Measurements from ENCODE around the gene SINHCAF.
"Not testable (repeated sequence)": the region's sequence is repeated elsewhere in the genome, so short reads cannot be mapped to it uniquely, and the experiment has no call there.

Gene SINHCAF

DNA sequence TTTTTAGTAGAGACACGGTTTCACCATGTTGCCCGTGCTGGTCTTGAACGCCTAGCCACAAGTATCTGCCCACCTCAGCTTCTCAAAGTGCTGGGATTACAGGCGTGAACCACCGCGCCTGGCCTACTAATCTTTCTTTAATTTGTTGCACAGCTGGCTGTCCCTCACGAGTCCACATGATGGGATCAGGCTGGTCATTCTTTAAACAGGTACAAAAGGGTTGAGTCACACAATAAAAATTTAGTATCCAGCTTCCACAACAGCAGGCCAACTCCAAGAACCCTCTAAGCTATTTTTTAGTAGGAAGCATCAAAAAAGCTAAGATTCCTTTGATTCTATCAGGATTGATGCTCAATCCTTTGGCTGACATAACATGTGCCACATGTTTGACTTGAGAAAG, 17.8 kb downstream of the SINHCAF start:
- no peak for DNase-seq (ENCODE audit: low spot score)

DNA sequence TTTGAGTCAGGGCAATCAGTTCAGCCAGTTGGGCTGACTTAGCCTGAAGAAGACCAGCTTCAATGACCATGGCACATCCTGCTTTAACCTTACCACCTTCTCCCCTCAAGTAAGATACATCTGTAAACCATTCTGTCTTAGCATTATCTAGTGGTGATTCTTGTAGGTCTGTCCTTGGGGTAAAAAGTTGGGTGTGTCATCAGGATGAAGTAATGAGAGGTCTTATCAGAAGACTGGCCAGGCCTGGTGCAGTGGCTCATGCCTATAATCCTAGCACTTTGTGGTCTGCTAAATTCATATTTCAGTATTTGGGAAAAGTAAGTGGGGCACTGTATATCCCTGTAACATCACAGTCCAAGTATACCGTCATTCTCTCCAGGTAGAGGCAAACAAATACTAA, 19.1 kb downstream of the SINHCAF start:
- no peak for DNase-seq (ENCODE audit: low spot score)

DNA sequence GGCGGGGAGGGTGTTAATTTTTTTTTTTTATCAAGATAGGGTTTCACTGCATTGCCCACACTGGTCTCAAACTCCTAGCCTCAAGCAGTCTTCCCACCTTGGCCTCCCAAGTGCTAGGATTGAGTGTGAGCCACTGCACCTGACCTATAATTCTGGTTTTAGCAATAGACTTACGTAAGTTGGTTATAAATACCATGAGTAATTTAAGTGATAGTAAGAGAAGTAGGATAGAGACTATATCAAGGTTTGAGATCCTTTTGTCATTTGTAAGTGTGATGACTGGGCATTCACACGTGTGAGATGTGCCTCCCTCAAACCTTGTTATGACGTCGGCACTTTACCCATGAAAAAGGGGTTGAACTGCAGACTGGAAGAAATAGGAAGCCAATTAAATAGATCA, 22.5 kb downstream of the SINHCAF start:
- DNase-seq (ENCODE audit: low spot score), result no peak

DNA sequence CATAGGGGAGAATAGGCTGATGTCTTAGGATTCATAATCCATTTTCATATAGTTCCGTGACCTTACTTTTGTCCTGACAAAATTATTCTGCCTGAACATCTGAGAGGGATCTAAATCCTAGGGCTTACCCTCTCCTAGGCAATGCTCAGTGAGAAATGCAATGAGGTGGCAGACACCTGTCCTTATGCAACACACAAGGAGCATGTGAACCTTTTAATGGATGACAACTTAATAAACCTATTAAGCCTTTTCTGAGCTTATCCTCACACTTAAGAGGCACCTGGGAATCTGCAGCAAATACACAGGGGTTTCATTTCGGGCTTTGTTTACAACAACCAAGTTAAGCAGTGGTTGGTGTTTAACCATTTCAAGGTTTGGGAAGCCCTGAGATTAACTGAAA, 24.6 kb downstream of the SINHCAF start:
- no peak for DNase-seq (ENCODE audit: low spot score)

DNA sequence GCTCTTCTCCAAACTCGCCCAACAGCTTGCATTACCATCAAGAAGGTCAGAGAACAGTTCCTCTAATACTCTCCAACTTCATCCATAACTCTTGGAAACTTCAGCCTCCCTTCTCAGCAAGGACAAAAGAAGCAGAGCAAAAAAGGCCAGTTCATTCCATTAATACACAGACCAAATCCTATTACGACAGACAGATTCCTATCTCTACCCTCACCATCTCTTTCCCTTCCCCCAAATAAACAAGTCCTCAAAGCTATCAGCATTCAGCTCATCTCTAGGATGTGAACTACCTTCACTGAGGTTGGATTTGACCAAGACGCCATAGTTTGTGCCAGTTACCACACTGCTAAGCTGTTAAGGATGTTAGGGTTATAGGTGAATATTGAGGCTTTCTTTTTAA, 25.2 kb downstream of the SINHCAF start:
- DNase-seq (ENCODE audit: low spot score), result no peak

DNA sequence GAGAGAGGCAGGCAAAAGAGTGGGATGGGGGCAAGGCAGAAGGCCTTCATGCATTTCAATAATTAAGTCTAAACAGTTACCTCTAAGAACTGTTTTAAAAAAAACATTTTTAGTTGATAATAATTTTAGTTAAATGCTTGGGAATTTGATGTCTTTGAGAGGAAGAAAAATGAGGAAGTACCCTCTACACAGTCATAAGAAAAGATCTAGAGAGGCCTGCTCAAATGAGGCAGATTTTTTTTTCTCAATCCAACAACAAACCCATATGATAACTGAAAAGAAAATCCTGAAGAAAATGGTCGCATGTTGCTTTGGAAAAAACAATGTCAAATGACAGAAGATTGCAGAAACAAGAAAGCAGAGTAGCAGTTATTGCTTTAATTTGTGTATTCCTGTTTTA, 25.6 kb downstream of the SINHCAF start:
- no peak for DNase-seq (ENCODE audit: low spot score)

DNA sequence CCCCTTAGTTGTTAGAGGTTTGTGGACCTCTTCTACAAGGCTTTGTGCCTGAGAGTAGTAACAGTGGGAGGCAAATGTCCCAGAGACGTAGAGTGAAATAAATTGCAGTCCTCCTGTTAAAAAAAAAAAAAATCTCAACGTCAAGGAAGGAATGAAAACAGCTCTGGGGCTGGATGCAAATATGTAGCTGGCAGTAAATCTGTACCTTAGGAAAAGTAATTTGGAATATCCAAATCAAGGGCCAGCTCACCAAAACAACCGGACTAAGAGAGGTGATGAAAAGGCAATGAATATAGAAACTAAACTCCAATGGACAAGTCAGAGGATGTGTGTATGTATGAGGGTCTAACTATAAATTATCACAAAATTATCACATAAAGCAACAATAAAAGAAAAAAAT, 27.0 kb downstream of the SINHCAF start:
- DNase-seq (ENCODE audit: low spot score), result no peak

DNA sequence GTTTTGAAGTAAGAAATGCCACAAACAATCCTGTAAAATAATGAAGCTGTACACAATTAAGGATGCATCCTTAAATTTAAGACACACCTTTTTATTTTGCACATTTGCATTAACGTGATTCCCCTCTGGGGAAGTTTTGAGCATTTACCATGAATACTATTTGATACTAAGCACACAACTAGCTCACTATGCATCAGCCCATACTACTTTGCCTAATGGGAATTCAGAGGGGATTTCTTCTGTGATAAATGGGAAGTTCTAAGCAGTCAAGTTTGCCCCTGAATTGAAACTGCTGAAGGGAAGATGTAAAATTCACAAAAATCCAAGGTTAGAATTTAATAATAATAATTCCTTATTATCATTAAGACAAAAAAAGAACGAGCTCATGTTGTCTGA, 27.4 kb downstream of the SINHCAF start:
- no peak for DNase-seq (ENCODE audit: low spot score)

DNA sequence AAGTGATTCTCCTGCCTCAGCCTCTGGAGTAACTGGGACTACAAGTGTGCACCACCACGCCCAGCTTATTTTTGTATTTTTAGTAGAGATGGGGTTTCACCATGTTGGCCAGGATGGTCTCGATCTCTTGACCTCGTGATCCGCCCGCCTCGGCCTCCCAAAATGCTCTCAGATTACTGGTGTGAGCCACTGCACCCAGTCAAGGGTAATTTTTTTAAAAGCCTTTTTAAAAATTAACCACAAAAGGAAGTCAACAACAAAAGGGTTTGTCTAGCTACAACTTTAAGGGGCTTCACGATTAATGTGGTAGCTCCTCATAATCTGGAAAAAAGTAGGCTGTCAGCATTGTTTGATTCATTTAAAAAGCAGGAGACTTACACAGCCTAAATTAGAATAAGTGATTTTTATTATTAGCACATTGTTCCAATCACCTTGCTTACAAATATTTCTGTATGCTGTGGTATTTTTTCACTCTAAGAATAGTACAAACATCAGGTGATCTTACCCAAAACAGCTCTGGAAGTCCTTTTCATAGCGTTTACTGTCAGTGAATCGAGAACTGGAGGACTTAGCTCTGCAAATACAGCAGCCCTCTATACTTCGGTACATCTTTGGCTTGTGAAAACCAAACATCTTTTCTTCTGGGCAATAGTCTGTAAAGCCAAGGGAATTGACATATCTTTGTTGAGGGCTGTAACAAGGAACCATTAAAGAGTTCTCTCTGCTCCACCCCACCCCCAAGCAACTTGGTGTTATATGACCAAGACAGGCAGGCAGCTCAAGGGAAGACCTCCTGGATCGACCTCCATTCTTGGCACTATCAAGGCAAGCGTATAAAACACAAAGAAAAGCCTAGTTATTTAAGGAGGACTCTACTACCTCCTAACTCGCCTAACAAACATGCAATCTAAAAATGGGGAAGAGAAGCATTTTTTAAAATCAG, 28.1 kb downstream of the SINHCAF start:
- no peak for DNase-seq (ENCODE audit: low spot score)

DNA sequence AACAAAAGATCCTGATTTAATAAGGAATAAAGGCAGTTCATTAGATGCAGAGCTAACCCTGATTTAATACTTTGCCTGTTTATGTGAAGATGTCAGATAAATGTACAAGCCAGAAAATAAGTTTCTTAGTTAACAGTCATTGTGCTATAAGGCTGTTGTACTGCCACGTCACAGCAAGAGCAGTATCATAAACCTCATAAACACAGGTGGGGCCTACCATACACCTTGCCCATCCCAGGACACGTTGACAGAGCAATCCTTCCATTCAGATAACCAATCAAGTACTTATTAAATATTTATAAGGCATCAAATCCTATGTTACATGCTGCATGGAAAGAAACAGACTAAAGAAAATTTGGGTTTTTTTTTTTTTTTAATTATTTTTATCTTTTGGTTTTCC, 36.5 kb downstream of the SINHCAF start:
- DNase-seq (ENCODE audit: low spot score), result no peak

DNA sequence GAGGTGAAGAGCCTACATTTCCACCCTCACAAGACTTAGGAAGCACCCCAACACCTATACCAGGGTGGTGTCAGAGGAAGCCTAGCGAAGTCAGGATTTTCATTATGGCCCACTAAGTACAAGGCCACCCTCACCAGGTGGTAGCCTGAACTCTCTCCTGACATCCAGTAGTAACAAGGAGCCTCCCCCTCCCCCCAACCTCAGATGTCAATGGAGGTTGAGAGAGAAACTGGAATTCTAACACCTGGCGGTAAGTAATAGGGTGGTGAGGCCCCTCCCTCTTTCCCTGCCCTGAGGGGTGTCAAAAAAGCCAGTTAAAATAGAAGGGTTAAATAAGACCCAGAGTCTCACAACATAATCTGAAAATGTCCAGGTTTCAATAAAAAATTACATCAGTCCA, 37.6 kb downstream of the SINHCAF start:
- DNase-seq (ENCODE audit: low spot score), result no peak

DNA sequence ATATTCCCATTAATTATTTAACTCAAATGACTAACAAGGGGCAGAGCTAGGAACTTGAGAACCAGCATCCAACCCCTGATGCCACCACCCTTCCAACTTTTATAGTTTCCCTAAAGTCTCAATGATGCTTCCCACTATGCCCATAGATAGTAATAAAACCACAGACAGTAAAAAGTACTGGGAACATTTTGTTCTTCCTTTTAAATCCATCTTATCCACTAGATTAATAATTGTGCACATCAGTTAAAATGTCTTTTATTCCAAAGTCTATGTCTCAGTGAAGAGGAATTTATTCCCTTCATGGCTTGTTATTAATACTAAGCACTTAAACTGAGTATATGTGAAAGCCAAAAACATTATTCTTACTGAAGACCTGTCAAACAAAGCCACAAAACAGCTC, 45.8 kb downstream of the SINHCAF start:
- no peak for DNase-seq (ENCODE audit: low spot score)

DNA sequence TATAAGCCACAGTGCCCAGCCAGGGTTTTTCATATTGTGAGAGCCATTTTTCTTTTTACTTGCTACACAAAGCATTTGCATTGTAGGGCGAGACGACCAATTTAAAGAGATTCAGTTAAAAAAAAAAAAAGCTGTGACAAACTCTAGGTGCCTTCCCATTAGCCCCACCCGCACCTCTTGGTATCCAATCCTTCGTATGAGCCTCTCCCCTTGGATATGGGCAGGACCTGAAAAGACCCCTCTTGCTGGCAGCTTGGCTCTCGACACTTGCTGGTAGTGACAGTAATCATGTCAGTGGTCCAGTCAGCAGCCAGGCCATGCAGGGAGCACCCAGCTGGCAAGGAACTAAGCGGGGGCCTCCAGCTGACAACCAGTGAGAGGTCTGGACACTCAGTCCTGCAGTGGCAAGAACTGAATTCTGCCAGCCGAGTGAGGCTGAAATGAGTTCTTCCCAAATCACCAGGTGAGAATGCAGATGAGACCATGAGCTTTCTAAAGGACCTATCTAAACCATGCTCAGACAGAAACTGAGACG, 46.5 kb downstream of the SINHCAF start:
- DNase-seq (ENCODE audit: low spot score), result no peak

DNA sequence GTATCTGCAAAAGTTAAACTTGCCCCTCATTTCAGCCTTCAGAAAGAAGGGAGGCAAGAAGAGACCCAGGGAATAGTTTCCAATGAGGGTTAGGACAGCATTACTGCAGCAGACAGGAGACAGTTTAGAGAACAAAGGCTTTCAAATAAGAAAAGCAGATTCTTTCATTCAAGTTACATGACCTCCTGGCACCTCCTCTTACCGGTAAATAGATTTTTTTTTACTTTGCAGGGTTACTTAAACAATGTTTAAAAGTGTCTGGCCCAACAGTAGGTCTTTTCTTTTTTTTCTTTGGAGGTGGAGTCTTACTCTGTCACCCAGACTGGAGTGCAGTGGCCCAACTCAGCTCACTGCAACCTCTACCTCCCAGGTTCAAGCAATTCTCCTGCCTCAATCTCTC, 47.1 kb downstream of the SINHCAF start:
- DNase-seq (ENCODE audit: low spot score), result no peak

DNA sequence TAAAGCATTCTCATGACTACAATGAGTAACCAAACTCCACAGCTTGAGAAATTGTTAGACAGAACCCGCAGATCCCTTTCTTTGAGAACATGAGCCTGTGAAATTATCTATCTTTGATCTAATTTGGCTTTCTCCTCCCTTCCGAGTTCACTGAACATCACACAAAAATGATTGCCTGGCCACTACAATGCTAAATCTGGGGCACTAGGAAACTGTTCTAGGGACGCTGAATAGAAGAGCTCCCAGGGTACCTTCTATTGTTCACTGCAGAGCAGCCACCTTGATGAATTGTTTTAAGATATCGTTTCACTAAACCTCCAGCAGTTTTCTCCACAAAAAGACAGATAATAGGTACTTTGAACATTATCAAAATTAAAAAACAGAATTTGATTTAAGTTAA, 47.5 kb downstream of the SINHCAF start:
- no peak for DNase-seq (ENCODE audit: low spot score)

DNA sequence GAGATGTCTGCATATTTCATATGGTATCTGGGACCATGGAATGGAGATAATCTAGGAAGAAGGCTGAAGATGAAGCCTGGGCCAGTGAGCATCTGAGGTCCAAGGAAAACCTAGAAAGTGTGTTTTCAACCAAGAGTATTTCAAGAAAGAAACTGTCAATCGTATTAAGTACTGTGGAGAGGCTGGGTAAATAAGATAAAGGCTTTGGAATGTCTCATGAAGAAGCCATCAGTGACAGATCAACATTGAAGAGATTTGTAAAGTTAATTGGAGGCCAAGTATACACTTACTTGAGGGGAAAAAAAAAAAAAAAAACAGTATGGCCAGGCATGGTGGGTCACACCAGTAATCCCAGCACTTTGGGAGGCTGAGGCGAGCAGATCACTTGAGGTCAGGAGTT, 48.9 kb downstream of the SINHCAF start:
- DNase-seq (ENCODE audit: low spot score), result no peak

DNA sequence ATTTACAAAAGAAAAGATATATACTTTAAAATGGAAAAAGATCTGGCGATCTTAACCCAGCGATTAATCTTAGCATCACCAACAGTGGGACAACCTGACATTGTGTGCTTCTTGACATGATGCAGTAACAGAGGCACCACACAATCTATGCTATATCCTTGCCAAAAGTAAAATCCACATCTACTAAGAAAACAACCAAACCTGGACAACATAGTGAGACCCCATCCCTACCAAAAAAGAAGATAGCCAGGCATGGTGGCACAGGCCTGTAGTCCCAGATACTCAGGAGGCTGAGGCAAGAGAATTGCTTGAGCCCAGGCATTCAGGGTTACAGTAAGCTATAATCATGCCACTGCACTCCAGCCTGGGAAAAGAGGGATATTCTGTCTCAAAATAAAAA, 50.5 kb downstream of the SINHCAF start:
- no peak for DNase-seq (ENCODE audit: low spot score)

DNA sequence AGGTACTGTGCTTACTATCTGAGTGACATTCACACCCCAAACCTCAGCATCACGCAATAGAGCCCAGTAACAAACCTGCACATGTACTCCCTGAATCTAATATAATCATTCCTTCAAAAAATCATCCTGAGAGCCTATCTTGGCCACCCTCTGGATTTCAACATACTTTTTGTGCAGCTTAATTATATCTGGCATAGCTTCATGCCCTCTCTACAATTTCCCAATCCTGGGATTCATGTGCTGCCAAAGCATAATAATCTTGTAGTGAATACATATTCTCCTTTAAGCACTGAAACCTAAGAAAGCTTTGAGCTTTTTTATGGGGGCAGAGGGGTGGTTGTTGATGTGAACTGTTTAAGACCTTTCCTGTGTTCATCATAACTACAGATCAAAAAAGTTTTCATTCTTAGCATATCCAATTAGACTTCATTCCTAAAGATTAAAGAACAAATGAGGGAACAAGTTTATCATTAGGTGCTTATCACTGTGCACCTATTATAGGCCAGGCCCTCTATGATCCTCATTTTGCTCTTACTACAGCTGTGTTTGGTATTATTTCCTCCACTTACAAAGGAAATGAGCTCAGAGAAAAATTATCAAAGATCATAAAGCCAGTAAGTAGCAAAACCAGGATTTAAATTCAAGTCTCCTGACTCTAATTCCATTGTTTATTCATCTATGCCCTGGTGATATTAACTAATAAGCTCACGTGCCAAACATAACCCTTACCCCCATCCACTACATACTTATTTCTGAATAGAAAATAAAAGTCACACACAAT, 51.2 kb downstream of the SINHCAF start:
- DNase-seq (ENCODE audit: low spot score), result no peak

DNA sequence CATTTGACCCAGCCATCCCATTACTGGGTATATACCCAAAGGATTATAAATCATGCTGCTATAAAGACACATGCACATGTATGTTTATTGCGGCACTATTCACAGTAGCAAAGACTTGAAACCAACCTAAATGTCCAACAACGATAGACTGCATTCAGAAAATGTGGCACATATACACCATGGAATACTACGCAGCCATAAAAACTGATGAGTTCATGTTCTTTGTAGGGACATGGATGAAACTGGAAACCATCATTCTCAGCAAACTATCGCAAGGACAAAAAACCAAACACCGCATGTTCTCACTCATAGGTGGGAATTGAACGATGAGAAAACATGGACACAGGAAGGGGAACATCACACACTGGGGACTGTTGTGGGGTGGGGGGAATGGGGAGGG, 52.2 kb downstream of the SINHCAF start:
- not testable (repeated sequence) for DNase-seq (ENCODE audit: low spot score)

DNA sequence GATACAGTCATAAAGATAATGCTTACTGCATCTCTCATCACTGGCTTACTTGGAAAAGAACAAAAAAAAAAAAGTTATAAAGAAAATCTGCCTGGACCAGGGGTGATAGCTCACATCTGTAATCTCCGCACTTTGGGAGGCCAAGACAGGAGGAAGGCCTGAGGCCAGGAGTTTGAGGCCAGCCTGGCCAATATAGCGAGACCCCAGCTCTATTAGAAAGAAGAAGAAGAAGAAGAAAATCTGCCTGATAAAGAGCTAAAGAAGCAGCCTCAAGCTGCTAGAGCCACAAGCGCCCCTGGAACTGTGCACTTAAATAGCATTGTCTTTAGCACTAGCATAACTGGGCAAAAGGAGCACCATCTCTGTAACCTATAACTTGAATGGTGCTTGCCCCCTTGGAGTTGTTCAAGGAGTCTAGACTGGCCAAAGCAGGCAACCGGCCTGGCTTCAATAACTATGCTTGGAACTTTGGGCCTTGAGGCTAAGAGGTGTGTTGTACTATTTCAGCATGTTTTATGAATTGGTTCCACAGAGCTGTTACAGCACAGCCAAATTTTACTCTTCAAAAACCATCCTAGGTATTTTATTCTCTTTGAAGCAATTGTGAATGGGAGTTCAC, 53.2 kb downstream of the SINHCAF start:
- DNase-seq (ENCODE audit: low spot score), result no peak

DNA sequence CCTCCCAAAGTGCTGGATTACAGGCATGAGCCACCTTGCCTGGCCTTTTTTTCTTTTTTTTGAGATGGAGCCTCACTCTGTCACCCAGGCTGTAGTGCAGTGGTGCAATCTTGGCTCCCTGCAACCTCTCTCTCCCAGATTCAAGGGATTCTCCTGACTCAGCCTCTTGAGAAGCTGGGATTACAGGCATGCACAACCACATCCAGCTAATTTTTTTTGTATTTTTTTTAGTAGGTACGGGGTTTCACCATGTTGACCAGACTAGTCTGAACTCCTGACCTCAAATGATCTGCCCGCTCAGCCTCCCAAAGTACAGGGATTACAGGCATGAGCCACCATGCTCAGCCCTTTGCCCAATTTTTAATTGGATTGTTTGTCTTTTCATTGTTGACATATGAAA, 58.0 kb downstream of the SINHCAF start:
- no peak for DNase-seq (ENCODE audit: low spot score)

DNA sequence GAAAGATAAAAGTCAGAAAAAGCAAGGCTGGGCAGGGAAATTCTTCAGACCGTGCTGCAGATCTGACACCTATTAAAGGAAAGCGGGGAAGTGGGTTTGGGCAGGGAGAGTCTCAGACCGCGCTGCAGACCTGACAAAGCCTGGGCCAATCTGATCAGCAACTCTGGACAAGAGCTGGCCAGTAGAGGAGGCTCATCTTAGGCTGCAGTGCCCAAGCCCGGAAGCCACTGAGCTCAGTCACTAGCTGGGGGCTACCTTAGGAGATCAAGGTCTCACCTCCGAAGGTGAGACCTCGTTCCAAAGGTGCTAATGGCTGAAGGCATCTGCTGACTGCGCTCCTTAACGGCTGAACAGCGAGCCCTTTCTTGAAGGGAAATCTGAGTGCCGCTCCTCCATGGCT, 60.2 kb downstream of the SINHCAF start:
- no peak for DNase-seq (ENCODE audit: low spot score)

DNA sequence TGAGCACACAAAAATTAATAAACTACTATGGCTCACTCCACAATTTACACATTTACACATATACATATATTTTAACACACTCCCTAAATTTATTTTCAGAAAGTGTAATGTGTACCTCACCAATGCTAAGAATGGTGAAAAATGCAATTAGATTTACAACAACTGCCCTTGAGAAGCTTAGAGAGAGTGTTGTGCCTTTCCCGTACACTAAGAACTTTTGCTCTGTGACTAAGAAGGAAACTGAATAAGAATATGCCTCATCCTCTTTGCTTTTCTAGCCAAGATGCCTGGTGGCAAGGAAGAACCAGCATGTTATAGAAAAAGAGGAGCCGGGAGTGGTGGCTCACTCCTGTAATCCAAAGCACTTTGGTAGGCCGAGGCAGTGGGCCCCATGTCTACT, 62.3 kb downstream of the SINHCAF start:
- DNase-seq (ENCODE audit: low spot score), result peak; percentile 23
